Activated CD4-positive, CD25-positive, alpha-beta regulatory T cell treated with anti-CD3 and anti-CD28 coated beads, Interleukin-2, amount 50 U/mL, for 24 hours (primary cell): Measurements from ENCODE around the gene NELFE.
"Not testable (repeated sequence)": the region's sequence is repeated elsewhere in the genome, so short reads cannot be mapped to it uniquely, and the experiment has no call there.

Experiments
- ATAC-seq, 2 donors: fragments of 150-1000 bp; cut with Tn5 transposase; one replicate each; pipeline ENCODE4 v1.10.0; 2021; ENCODE audit warnings: mild to moderate bottlenecking in 1 of 2, moderate library complexity in 1 of 2

NELFE gene

DNA sequence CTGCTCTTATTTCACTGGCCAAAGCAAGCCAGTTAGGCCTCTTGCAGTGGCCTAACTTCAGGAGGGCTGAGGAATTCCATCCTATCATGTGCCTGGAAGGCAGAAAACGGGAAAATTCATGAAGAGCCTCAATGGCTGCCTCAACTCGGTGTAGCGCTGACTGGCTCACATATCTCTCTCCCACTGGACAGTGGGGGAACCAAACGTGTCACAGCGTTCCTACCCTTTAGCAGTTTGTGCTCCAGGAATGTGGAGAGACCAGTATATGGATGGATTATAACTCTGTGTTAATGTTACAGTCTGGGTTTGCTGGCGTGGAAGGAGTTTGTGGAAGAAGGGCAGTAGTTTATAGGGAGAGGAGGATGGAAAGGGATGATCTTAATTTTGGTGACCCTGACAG lies 43.0 kb downstream of the NELFE start:
- ATAC-seq, result no peak

DNA sequence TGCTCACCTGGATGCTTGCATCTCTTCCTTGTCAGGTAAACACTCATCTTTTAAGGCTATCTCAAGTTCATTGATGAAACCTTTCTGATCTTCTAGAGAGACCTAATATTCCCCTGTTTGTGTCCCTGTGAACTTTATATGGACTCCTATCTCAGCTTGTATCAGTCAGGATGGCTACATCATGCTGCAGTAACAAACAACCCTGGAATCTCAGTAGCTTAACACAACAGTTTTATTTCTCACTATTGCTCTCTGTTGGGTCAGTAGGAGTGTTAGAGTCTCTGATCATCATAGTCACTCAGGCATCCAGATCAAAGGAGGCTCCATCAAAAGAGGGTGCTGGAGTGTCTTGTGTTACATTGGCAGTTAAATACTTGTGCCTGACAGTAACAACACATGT lies 43.4 kb downstream of the NELFE start:
- no peak for ATAC-seq

GRCh38 chr6:31911826-31912585 lies 46.8 kb downstream of the NELFE start:
- ATAC-seq, result no peak

GRCh38 chr6:31909298-31909697 lies 49.5 kb downstream of the NELFE start:
- not testable (repeated sequence) for ATAC-seq

DNA sequence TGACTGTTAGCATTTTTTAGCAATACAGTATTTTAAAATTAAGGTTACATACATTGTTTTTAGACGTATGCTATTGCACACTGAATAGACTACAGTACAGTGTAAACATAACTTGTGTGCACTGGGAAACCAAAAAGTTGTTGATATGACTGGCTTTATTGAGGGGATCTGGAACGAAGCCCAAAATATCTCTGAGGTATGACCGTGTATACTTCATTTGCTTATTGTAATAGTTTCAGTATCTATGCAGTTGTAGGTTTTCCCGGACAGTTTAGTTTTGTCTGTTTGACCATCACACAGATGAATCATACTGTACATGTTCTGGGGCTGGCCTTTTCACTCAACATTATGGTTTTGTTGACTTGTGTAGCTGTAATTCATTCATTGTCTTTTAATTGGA lies 50.0 kb downstream of the NELFE start:
- ATAC-seq, result peak; percentile 25 to 31

DNA sequence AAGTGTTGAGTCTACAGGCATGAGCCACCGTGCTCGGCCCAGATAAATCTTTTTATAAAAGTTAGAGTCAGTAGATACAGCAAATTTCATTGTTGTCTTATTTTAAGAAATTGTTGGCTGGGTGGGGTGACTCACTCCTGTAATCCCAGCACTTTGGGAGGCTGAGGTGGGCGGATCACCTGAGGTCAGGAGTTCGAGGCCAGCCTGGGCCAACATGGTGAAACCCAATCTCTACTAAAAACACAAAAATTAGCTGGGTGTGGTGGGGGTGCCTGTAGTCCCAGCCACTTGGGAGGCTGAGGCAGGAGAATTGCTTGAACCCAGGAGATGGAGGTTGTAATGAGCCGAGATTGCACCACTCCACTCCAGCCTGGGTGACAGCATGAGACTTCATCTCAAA lies 50.5 kb downstream of the NELFE start:
- ATAC-seq, result not testable (repeated sequence)

- no peak for ATAC-seq
Measured at GRCh38 chr6:31907158-31907813, 51.5 kb downstream of the NELFE start.

DNA sequence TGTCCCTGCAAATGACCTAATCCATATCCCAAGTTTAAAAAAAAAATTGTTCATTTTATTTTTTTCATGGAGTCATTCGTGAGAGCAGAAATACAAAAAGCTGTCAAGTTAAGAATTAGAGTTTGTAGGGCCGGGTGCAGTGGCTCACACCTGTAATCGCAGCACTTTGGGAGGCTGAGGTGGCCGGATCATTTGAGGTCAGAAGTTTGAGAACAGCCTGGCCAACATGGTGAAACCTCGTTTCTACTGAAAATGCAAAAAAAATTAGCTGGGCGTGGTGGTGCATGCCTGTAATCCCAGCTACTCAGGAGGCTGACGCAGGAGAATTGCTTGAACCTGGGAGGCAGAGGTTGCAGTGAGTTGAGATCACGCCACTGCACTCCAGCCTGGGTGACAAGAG lies 52.0 kb downstream of the NELFE start:
- ATAC-seq, result not testable (repeated sequence)

DNA sequence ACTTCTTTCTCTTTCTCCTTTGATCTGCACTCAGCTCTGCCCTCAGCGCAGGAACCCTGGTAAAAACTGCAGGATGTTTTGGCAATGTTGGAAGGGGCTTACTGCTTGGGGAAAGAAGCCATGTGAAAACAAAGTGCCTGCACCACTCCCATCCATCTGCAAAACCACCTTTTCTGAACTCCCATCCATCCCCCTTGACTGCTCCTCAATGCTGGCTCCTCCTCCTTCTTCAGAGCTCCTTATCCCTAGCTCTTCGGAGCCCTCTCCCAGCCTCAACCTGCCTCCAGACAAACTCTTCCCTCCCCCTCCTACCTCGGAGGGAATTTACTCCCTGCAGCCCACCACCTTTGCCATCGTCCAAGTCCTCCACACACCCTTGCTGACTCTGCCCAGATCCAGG lies 52.6 kb downstream of the NELFE start:
- ATAC-seq, result no peak

DNA sequence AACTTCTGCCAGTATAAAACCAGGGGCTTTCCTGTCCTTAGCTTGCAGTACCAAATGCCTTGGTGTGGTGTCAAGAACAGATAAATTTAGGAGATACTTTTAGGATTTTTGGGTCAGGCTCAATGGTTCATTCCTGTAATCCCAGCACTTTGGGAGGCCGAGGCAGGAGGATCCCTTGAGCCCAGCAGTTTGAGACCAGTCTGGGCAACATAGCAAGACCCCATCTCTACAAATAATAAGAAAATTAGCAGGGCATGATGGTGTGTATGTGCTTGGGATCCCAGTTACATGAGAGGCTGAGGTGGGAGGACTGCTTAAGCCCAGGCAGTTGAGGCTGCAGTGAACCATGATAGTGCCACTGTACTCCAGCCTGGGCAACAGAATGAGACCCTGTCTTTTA lies 53.7 kb downstream of the NELFE start:
- no peak for ATAC-seq

DNA sequence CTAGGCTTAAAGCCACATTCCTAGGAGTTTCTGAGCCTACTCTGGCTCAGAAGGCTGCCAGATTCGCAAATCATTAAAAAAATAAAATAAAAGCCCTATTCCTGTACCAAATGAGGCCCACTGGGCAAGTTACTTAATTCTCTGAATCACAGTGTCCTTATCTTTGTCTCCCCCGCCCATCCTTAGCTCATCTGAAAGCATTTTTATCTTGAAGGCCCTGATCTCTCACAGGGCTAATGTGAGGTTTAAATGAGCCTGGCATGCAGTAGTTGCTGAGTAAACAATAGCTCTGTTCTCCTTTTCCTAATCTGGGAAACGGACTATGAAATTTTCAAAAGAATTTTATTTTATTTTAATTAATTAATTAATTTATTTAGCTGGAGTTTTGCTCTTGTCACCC lies 54.8 kb downstream of the NELFE start:
- no peak for ATAC-seq
